ENCODE results near the gene OR4F6. TPM values are rescaled to one million over a fixed set of nuclear protein-coding genes. Genes with fewer than 3 reads are reported as not detected.

OR4F6 gene
- polyA plus RNA-seq, 1 of the 3 experiments (the other 2 are of a cell fraction) = not detected

- DNase-seq = no peak
- Histone ChIP-seq H3K27ac (ENCODE audit: low read depth in 2 of 2, low read length in 1 of 2) (no peak overlapping the region), H3K9me2 (no peaks in the 10 kb centered on the region), H3K9ac (no peak overlapping the region), H2AFZ (ENCODE audit: low read depth) (no peak overlapping the region), H3K4me1 (ENCODE audit: control insufficient read depth in 1 of 2, insufficient read depth in 2 of 2, low read depth in 1 of 2, low read length in 1 of 2) (no peaks in the 10 kb centered on the region), H3F3A (replicated peaks; ENCODE audit: insufficient read depth) (no peaks in the 10 kb centered on the region), H3K36me3 (replicated peaks in 1 of 2; ENCODE audit: control insufficient read depth in 1 of 2, insufficient read depth in 2 of 2, low read length in 1 of 2) (no peaks in the 10 kb centered on the region), H3K4me3 (ENCODE audit: low read depth in 2 of 2, low read length in 1 of 2) (no peak overlapping the region), H3K4me2 (no peak overlapping the region), H3K9me3 (no peaks in the 10 kb centered on the region), H3K27me3 (ENCODE audit: insufficient read depth) (no peaks in the 10 kb centered on the region), H4K20me1 (ENCODE audit: insufficient read depth) (no peaks in the 10 kb centered on the region), H3K79me2 (ENCODE audit: insufficient read depth) (no peaks in the 10 kb centered on the region)
- TF ChIP-seq, protein P1, sequence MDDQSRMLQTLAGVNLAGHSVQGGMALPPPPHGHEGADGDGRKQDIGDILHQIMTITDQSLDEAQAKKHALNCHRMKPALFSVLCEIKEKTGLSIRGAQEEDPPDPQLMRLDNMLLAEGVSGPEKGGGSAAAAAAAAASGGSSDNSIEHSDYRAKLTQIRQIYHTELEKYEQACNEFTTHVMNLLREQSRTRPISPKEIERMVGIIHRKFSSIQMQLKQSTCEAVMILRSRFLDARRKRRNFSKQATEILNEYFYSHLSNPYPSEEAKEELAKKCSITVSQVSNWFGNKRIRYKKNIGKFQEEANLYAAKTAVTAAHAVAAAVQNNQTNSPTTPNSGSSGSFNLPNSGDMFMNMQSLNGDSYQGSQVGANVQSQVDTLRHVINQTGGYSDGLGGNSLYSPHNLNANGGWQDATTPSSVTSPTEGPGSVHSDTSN (IDR thresholded peaks at IDR 0.05) = no peak
- TF ChIP-seq, protein P2, sequence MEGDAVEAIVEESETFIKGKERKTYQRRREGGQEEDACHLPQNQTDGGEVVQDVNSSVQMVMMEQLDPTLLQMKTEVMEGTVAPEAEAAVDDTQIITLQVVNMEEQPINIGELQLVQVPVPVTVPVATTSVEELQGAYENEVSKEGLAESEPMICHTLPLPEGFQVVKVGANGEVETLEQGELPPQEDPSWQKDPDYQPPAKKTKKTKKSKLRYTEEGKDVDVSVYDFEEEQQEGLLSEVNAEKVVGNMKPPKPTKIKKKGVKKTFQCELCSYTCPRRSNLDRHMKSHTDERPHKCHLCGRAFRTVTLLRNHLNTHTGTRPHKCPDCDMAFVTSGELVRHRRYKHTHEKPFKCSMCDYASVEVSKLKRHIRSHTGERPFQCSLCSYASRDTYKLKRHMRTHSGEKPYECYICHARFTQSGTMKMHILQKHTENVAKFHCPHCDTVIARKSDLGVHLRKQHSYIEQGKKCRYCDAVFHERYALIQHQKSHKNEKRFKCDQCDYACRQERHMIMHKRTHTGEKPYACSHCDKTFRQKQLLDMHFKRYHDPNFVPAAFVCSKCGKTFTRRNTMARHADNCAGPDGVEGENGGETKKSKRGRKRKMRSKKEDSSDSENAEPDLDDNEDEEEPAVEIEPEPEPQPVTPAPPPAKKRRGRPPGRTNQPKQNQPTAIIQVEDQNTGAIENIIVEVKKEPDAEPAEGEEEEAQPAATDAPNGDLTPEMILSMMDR (IDR thresholded peaks at IDR 0.05) = no peak
- TF ChIP-seq RFX5 (IDR thresholded peaks at IDR 0.05; ENCODE audit: low read length) (no peak), EP300 (IDR thresholded peaks at IDR 0.05; ENCODE audit: borderline replicate concordance in 1 of 2, low read depth in 1 of 2, low read length in 1 of 2) (no peak), POLR2AphosphoS5 (IDR thresholded peaks at IDR 0.05; ENCODE audit: low read depth, low read length) (no peak), USF2 (IDR thresholded peaks at IDR 0.05; ENCODE audit: borderline replicate concordance, low read depth, low read length) (no peak), IRF3 (IDR thresholded peaks at IDR 0.05; ENCODE audit: low read depth, low read length) (no peak), MXI1 (IDR thresholded peaks at IDR 0.05; ENCODE audit: low read depth, low read length) (no peak), FOXJ3 (CRISPR knock-in tag; IDR thresholded peaks at IDR 0.05) (no peak), RXRA (IDR thresholded peaks at IDR 0.05; ENCODE audit: borderline replicate concordance, low read depth) (no peak), JUND (IDR thresholded peaks at IDR 0.05) (no peak), NFIC (IDR thresholded peaks at IDR 0.05; ENCODE audit: borderline replicate concordance) (no peak), MAX (IDR thresholded peaks at IDR 0.05; ENCODE audit: low read depth) (no peak), SMC3 (IDR thresholded peaks at IDR 0.05; ENCODE audit: low read depth, low read length) (no peak), USF1 (IDR thresholded peaks at IDR 0.05; ENCODE audit: borderline replicate concordance, low read depth) (no peak), ELF1 (IDR thresholded peaks at IDR 0.05) (no peak), GABPA (IDR thresholded peaks at IDR 0.05; ENCODE audit: low read depth) (no peak), EZH2phosphoT487 (IDR thresholded peaks at IDR 0.05; ENCODE audit: borderline replicate concordance, low read depth) (no peak), TAF1 (IDR thresholded peaks at IDR 0.05; ENCODE audit: borderline replicate concordance, low read depth, low read length) (no peak)
- TF ChIP-seq, protein P3, sequence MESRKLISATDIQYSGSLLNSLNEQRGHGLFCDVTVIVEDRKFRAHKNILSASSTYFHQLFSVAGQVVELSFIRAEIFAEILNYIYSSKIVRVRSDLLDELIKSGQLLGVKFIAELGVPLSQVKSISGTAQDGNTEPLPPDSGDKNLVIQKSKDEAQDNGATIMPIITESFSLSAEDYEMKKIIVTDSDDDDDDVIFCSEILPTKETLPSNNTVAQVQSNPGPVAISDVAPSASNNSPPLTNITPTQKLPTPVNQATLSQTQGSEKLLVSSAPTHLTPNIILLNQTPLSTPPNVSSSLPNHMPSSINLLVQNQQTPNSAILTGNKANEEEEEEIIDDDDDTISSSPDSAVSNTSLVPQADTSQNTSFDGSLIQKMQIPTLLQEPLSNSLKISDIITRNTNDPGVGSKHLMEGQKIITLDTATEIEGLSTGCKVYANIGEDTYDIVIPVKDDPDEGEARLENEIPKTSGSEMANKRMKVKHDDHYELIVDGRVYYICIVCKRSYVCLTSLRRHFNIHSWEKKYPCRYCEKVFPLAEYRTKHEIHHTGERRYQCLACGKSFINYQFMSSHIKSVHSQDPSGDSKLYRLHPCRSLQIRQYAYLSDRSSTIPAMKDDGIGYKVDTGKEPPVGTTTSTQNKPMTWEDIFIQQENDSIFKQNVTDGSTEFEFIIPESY (IDR thresholded peaks at IDR 0.05; ENCODE audit: borderline replicate concordance, low read depth) = no peak
- ChIA-PET POLR2A (no interaction called here), CTCF (no interaction called here)
- 8% methylated on average over 3 of the region's 3 CpGs for WGBS (ENCODE audit: low lambda C conversion rate)
Observed at GRCh38 chr15:101841656-101842055, 38.3 kb downstream of the OR4F6 start.

All from SK-N-SH (cell line).